HAP-1 (cell line): ENCODE results near the gene ACTN3.

Experiments used
- DNase-seq, 2 experiments: peaks; one replicate each; pipeline ENCODE4 v3.0.0-alpha.2; 2016 to 2020; ENCODE audit warnings: low spot score in 2 of 2
- H3K27me3 ChIP-seq: fragments of 250-450 bp; sonication (Bioruptor Pico); 2 replicates; pipeline ENCODE4 v1.5.1; 2020; ENCODE audit warnings: low read depth, mild to moderate bottlenecking, moderate library complexity
- H3K36me3 ChIP-seq: fragments of 250-450 bp; sonication (Bioruptor Pico); replicated peaks from 2 replicates; pipeline ENCODE4 v1.5.1; 2020; ENCODE audit warnings: mild to moderate bottlenecking
- H3K4me1 ChIP-seq: fragments of 250-450 bp; sonication (Bioruptor Pico); 2 replicates; pipeline ENCODE4 v1.5.1; 2020; ENCODE audit warnings: mild to moderate bottlenecking
- H3K4me3 ChIP-seq: fragments of 250-450 bp; sonication (Bioruptor Pico); 2 replicates; pipeline ENCODE4 v1.5.1; 2020; ENCODE audit warnings: mild to moderate bottlenecking, moderate library complexity
- H3K9me3 ChIP-seq: fragments of 250-450 bp; sonication (Bioruptor Pico); 2 replicates; pipeline ENCODE4 v1.5.1; 2020; ENCODE audit warnings: mild to moderate bottlenecking, moderate library complexity
- in situ Hi-C: fragments of 300-500 bp; cut with MboI; formaldehyde crosslinking; loops from 3 replicates; pipeline ENCODE4 v1.14.3; 2020; ENCODE audit warnings: low sequenced_read_pairs, inconsistent platforms, mixed read lengths

Gene ACTN3

DNA sequence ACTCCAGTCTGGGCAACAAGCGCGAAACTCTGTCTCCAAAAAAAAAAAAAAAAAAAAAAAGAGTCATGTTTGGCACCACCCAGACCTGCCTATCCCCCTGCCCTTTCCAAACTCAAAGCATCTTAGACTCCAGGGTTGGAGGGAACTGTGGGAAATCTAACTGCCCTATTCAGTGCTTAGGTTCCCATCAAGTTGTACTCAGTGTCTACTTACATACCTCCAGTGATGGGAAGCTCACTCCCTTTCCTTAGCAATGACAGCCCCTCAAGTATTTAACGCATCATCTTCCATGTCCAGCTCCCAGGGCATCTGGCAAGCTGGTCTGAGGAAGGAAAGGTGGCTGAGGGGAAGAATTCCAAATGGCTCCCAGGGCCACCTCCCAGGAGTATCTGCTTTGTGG is 3.0 kb downstream of the ACTN3 start:
- H3K27me3 ChIP-seq = no peaks in the 10 kb centered on the region
- no peak for DNase-seq
- no peak overlapping the region for H3K4me3 ChIP-seq
- no peaks in the 10 kb centered on the region for H3K36me3 ChIP-seq
- peaks cover 2% of the 10 kb centered on the region for H3K4me1 ChIP-seq
- in situ Hi-C loops = no loop called here
- no peaks in the 10 kb centered on the region for H3K9me3 ChIP-seq

DNA sequence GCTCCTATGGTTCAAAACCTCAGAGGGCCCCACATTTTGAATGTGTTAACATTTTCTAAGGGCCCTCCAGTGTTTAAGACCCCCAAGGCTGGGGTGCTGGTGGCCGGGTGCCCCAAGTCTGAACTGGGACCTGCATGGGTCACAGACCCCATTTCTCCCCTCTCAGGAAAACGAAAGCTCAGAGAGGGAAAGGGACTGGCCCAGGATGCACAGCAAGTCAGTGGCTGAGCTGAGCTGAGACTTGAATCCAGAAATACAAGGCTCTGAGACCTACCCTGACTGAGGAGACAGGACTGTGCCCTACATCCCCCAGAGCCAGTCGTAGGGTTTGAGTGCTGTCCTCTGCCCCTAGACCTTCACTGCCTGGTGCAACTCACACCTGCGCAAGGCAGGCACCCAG is 4.2 kb downstream of the ACTN3 start:
- DNase-seq = no peak
- Histone ChIP-seq H3K4me3 (no peak overlapping the region), H3K9me3 (no peaks in the 10 kb centered on the region), H3K4me1 (no peaks in the 10 kb centered on the region; the same call in 1 of the 2 replicates), H3K36me3 (no peaks in the 10 kb centered on the region), H3K27me3 (no peaks in the 10 kb centered on the region)
- in situ Hi-C loops = no loop called here

DNA sequence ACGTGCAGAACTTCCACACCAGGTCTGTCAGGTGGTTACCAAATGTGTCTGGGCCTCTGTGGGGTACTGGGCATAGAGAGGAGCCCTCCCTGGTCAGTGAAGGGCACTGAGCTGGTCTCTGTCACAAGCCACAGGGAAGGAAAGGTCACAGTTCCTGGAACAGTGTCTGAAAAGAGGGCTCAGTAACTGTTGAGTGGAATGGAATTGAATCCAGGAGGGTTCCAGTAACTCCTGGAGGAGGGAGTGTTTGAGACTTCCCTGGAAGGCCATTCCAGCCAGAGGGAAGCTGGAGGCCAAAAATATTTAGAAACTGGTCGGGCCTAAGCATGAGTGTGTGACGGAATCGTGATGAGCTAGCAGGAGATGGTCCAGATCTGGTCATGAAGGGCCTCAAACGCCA is 7.9 kb downstream of the ACTN3 start:
- no peaks in the 10 kb centered on the region for H3K4me1 ChIP-seq
- H3K9me3 ChIP-seq = no peaks in the 10 kb centered on the region
- no peak overlapping the region for H3K4me3 ChIP-seq
- no peaks in the 10 kb centered on the region for H3K27me3 ChIP-seq
- H3K36me3 ChIP-seq = no peaks in the 10 kb centered on the region
- no peak for DNase-seq
- in situ Hi-C loops = no loop called here

DNA sequence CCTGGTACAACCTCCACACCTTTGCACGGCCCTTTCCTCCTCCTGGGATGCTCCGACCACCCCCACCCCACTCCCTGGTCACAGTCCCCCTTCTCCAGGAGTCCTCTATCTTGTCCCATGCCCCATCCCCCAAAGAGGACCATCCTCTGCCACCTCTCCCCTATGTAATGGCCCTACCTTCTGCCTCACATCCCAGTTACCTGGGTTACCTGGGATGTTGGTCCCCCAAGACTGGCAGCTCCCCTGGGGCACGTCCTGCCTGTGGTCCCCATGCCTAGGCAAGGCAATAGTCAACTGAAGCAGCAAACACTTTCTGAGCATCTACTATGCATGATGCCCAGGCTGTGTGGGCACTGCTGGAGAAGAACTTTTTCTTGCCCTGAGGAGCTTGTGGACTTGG is 8.7 kb downstream of the ACTN3 start:
- Histone ChIP-seq H3K4me1 (no peaks in the 10 kb centered on the region), H3K27me3 (no peaks in the 10 kb centered on the region), H3K4me3 (no peak overlapping the region), H3K9me3 (no peaks in the 10 kb centered on the region), H3K36me3 (no peaks in the 10 kb centered on the region)
- no peak for DNase-seq
- in situ Hi-C loops = no loop called here

DNA sequence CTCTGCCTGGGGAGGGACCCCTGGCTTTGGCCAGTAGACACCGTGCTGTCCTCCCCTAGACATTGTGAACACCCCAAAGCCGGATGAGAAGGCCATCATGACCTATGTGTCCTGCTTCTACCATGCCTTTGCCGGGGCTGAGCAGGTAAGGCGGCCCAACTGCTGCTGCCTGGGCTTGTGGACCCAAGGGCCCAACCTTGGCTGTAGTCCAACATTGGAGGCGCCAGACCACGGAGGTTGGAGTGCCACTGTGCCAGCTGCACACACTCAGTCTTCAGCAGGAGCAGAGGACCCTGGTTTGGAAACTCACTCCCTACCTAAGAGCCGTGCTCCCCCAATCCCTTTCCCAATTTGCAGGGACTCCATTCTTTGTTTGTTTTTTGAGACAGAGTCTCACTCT is 9.4 kb downstream of the ACTN3 start:
- Histone ChIP-seq H3K36me3 (no peaks in the 10 kb centered on the region), H3K9me3 (no peaks in the 10 kb centered on the region), H3K27me3 (no peaks in the 10 kb centered on the region), H3K4me3 (no peak overlapping the region), H3K4me1 (no peaks in the 10 kb centered on the region)
- DNase-seq = no peak
- in situ Hi-C loops = no loop called here

DNA sequence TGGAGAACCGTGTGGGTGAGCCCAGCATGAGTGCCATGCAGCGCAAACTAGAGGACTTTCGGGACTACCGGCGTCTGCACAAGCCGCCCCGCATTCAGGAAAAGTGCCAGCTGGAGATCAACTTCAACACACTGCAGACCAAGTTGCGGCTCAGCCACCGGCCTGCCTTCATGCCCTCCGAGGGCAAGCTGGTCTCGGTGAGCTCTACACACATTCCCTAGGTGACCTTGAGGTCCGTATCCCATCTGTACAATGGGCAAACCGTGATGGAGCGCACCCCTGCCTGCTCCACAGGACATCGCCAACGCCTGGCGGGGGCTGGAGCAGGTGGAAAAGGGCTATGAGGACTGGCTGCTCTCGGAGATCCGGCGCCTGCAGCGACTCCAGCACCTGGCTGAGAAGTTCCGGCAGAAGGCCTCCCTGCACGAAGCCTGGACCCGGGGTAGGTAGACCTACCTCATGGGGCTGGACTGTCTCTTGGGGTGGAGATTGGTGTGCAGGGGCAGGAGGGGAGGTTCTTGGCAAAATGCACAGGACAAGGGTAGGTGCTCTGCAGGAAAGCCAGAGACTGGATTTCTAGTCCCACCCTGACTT is 11.1 kb downstream of the ACTN3 start:
- Histone ChIP-seq H3K27me3 (no peaks in the 10 kb centered on the region), H3K4me3 (no peak overlapping the region), H3K9me3 (no peaks in the 10 kb centered on the region), H3K36me3 (no peaks in the 10 kb centered on the region; the same call in 1 of the 2 replicates), H3K4me1 (no peaks in the 10 kb centered on the region)
- in situ Hi-C loops = no loop called here
- no peak for DNase-seq

DNA sequence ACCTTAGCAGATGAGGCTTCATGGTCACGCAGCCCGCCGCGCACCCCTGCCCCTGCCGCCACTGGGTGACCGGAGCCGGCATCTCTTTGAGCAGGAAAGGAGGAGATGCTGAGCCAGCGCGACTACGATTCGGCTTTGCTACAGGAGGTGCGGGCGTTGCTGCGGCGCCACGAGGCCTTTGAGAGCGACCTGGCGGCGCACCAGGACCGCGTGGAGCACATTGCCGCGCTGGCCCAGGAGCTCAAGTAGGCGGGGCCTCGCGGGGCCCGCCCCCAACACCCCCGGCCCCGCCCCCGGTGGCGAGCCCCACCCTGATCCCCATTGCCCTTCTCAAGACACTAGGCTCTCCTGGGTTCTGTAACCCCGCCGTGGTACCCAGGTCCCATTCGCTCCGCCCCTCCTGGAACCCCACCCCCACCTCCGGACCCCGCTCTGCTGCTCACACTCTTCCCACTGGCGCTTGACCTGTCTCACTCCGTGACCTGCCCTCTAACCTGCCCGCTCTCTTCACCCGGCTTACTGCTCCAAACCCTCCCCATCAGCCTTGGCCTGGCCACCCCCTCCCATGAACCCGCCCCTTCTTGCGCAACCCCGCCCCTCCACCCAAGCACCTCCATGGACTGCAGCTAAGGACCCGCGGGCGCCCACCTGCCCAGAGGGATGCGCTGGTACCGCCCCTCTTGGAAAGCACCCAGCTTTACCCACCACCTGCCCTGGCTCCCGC is 12.6 kb downstream of the ACTN3 start:
- in situ Hi-C loops = no loop called here
- Histone ChIP-seq H3K36me3 (no peaks in the 10 kb centered on the region; the same call in none of the 2 replicates), H3K4me3 (no peak overlapping the region), H3K4me1 (no peaks in the 10 kb centered on the region), H3K9me3 (no peaks in the 10 kb centered on the region), H3K27me3 (no peaks in the 10 kb centered on the region)
- no peak for DNase-seq

DNA sequence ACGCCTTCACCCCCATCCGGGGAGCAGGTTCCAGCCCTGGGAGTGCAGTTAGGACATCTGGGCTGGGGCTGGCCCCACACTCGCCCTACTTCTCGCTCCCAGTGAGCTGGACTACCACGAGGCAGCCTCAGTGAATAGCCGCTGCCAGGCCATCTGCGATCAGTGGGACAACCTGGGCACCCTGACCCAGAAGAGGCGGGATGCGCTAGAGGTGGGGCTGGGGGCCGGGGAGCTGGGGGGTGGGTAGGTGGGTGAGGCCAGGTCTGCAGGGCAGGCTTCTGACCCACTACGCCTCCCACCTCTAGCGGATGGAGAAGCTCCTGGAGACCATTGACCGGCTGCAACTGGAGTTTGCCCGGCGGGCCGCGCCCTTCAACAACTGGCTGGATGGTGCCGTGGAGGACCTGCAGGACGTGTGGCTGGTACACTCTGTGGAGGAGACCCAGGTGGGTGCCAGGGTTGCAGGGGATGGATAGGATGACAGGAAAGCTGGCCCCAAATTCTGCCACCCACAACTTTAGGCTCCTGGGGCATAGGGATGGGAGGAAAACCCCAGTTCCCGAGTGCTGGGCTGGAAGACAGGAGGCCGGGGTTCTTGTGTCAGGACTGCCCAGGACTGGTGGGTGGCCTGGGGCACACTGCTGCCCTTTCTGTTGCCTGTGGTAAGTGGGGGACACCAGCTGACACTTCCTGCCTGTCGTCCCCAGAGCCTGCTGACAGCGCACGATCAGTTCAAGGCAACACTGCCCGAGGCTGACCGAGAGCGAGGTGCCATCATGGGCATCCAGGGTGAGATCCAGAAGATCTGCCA is 13.4 kb downstream of the ACTN3 start:
- Histone ChIP-seq H3K4me1 (no peaks in the 10 kb centered on the region), H3K4me3 (no peak overlapping the region), H3K36me3 (no peaks in the 10 kb centered on the region; the same call in none of the 2 replicates), H3K27me3 (no peaks in the 10 kb centered on the region), H3K9me3 (no peaks in the 10 kb centered on the region)
- in situ Hi-C loops = no loop called here
- no peak for DNase-seq

DNA sequence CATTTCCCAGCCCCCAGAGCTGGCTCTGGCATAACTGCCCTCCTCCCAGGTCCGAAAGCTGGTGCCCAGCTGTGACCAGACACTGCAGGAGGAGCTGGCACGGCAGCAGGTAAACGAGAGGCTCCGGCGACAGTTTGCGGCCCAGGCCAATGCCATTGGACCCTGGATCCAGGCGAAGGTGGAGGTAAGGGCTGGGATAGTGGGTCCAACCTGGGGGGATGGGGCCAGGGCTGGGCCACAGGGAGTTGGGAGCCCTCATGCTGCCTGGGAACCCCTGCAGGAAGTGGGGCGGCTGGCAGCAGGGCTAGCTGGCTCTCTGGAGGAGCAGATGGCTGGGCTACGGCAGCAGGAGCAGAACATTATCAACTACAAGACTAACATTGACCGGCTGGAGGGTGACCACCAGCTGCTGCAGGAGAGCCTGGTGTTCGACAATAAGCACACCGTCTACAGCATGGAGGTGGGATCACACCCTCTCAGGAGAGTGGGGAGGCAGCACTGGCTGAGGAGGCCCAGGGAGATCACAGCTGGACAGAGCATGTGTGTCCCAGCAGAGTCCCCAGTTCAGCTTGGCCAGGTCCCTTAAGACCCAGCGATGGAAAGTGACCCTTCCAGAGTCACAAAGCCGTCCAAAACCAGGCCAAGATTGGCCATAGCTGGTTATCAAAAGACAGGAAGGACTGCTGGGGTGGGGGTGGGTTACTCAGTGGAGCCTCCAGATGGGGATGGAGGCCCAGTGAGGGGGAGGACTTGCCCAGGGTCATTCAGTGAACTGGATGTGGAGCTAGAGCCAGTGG is 14.7 kb downstream of the ACTN3 start:
- Histone ChIP-seq H3K4me1 (no peaks in the 10 kb centered on the region), H3K4me3 (no peak overlapping the region), H3K27me3 (no peaks in the 10 kb centered on the region), H3K9me3 (no peaks in the 10 kb centered on the region), H3K36me3 (no peaks in the 10 kb centered on the region; the same call in none of the 2 replicates)
- in situ Hi-C loops = no loop called here
- DNase-seq = no peak

DNA sequence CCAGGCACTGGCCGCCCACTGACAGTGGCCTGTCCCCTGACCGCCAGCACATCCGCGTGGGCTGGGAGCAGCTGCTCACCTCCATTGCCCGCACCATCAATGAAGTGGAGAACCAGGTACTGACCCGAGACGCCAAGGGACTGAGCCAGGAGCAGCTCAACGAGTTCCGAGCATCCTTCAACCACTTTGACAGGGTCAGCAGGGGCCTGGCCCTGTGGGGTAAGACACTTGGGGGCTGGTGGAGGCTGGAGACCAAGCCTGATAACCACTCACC is 15.2 kb downstream of the ACTN3 start:
- Histone ChIP-seq H3K4me3 (no peak overlapping the region), H3K36me3 (no peaks in the 10 kb centered on the region; the same call in none of the 2 replicates), H3K9me3 (no peaks in the 10 kb centered on the region), H3K27me3 (no peaks in the 10 kb centered on the region), H3K4me1 (no peaks in the 10 kb centered on the region)
- in situ Hi-C loops = no loop called here
- DNase-seq = no peak

DNA sequence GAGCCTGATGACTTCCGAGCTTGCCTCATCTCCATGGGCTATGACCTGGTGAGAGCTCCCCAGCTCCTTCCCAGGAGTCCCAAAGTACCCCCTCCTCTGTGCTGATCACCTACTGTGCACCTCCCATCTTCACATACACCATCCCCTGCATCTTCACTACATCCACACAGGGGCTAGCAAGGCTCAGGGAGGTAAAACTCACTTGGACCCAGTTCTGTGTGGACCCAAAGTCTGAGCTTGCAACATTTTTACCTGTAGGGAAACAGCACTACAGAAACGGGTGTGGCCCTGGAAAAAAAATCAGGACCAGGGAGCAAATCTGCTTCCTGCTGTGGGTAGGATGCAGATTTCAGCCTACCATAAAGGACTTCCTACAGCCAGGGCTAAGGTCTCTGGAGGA is 15.6 kb downstream of the ACTN3 start:
- Histone ChIP-seq H3K36me3 (no peaks in the 10 kb centered on the region; the same call in none of the 2 replicates), H3K4me1 (no peaks in the 10 kb centered on the region), H3K4me3 (no peak overlapping the region), H3K9me3 (no peaks in the 10 kb centered on the region), H3K27me3 (no peaks in the 10 kb centered on the region)
- DNase-seq = no peak
- in situ Hi-C loops = no loop called here

DNA sequence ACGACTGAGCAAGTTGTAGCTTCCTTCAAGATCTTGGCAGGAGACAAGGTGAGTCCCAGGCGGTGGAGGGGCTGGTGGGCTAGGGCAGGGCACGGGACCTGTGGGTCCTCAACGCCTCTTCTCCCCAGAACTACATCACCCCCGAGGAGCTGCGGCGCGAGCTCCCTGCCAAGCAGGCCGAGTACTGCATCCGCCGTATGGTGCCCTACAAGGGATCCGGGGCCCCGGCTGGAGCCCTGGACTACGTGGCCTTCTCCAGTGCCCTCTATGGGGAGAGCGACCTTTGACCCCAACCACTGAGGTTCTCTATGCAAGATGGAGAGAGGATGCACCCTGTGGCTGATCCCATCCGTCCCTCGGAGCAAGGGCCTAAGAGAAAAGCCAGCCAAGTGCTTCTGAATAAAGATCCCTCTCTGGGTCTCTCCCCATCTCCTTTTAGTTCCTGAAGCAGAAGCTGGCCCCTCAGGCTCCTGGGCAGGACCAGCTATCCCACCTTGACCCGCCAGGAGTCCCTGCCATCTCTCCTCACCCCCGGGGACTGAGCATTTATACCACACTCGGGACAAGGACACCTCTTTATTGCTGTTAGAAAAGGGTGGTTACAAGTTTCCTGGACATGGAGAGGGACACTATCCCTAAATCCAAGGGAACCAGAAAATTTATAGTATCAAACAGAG is 16.3 kb downstream of the ACTN3 start:
- Histone ChIP-seq H3K4me3 (no peak overlapping the region), H3K4me1 (peaks cover 4% of the 10 kb centered on the region; the same call in 1 of the 2 replicates), H3K36me3 (no peaks in the 10 kb centered on the region; the same call in none of the 2 replicates), H3K27me3 (no peaks in the 10 kb centered on the region), H3K9me3 (no peaks in the 10 kb centered on the region)
- in situ Hi-C loops = no loop called here
- DNase-seq = no peak

DNA sequence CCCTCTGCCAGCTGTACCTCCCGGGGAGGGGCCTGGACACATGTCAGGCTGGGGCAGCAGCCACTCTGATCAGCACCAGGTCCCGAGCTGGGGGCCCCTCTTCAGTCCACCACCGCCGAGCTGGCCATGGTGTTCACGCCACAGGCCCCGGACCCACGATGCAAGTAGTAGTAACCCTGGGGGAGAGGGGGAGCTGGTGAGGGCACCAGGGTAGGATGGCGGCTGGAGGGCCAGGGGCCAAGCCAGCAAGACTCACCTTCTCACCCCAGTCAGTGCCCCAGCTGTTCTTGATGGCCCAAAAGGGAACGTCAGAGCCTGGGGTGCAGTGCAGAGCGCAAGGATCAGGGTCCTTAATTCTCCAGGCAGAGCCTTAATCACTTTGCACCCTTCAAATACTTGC is 17.1 kb downstream of the ACTN3 start:
- Histone ChIP-seq H3K4me1 (peaks cover 8% of the 10 kb centered on the region), H3K27me3 (no peaks in the 10 kb centered on the region), H3K4me3 (no peak overlapping the region), H3K36me3 (no peaks in the 10 kb centered on the region; the same call in none of the 2 replicates), H3K9me3 (no peaks in the 10 kb centered on the region)
- in situ Hi-C loops = no loop called here
- DNase-seq = no peak
